Stimulated activated CD8-positive, alpha-beta memory T cell treated with anti-CD3 and anti-CD28 coated beads, Interleukin-7, amount 100 ng/mL, for 48 hours (primary cell): ENCODE results near the gene NPHP1.
"Not testable (repeated sequence)": the region's sequence is repeated elsewhere in the genome, so short reads cannot be mapped to it uniquely, and the experiment has no call there.

Experiments
- DNase-seq, 2 donors: peaks; one replicate each; pipeline ENCODE4 v3.0.0-alpha.2; 2020; ENCODE audit warnings: low read depth in 1 of 2; ENCODE audit errors: extremely low read depth in 1 of 2

Gene NPHP1

GRCh38 chr2:110131166-110131565 lies 73.6 kb downstream of the NPHP1 start:
- DNase-seq: no peak

DNA sequence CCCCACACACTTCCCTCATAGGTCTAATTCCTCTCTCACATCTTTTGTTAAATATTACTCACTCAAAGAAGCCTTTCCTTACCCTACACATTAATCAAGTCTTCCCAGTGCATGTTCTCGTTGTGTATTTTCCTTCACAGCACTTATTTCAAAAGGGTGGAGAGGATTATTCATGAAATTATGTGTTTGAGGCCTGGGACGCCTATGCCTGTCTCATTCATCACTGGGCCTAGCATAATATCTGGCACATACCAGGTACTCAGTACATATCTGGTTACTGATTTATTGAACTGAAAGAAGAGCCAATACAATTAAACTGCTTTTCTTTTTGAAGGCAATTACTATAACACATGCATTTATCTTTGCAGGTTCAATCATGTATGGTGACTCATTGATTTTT lies 74.1 kb downstream of the NPHP1 start:
- no peak for DNase-seq

- no peak for DNase-seq
Measured at GRCh38 chr2:110126906-110127305, 77.9 kb downstream of the NPHP1 start.

GRCh38 chr2:110126086-110126773 lies 78.6 kb downstream of the NPHP1 start:
- DNase-seq: no peak

GRCh38 chr2:110124939-110125691 lies 79.7 kb downstream of the NPHP1 start:
- no peak for DNase-seq

DNA sequence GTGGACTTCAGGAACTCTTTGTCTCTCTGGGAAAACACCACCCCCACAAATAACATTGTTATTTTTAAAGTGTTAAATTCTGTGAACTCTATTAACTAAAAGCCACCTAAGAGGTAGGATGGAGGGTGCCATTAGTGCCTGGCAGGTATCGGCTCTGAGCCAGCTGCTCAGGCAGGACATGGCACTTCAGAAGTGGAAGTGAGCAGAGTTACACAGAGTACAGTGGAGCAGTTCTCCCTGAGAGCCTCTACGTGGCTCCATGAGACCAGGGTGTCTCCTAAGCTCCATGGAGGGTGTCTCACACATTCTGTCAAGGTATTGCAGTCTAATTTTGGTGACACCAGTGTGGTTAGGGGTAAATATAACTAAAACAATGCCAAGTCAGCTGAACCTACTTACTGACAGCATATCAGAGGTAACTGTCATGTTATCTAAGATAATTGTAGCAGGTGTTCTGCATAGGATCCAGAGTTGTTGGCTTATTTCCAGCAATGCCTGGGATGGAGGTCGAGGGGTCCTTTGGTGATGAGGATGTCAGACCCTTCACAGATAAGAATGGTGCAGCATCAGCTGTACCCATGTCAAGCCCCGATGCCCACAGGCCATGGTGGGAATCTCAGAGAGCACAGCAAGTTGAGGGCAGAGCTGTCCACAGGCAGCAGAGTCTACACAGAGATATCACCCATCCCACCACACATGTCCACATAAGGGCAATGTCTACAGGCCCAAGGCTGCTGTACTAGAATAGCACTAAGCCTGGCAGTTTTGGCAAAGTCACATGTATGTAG lies 80.6 kb downstream of the NPHP1 start:
- DNase-seq: no peak

DNA sequence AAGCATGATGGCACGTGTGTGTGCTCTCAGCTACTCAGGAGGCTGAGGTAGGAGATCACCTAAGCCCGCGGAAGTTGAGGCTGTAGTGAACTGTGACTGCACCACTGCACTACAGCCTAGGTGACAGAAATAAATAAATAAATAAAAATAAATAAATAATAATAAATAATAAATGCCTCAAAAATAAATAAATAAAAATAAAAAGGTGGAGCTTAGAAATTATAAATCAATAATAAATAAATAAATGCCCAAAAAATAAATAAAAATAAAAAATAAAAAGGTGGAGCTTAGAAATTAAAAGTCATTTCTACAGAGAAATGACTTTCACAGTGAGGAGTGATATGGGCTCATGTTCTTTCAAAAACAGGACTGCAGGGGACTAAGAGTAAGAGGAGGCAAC lies 83.2 kb downstream of the NPHP1 start:
- DNase-seq: no peak

GRCh38 chr2:110121052-110121334 lies 83.8 kb downstream of the NPHP1 start:
- DNase-seq: no peak

DNA sequence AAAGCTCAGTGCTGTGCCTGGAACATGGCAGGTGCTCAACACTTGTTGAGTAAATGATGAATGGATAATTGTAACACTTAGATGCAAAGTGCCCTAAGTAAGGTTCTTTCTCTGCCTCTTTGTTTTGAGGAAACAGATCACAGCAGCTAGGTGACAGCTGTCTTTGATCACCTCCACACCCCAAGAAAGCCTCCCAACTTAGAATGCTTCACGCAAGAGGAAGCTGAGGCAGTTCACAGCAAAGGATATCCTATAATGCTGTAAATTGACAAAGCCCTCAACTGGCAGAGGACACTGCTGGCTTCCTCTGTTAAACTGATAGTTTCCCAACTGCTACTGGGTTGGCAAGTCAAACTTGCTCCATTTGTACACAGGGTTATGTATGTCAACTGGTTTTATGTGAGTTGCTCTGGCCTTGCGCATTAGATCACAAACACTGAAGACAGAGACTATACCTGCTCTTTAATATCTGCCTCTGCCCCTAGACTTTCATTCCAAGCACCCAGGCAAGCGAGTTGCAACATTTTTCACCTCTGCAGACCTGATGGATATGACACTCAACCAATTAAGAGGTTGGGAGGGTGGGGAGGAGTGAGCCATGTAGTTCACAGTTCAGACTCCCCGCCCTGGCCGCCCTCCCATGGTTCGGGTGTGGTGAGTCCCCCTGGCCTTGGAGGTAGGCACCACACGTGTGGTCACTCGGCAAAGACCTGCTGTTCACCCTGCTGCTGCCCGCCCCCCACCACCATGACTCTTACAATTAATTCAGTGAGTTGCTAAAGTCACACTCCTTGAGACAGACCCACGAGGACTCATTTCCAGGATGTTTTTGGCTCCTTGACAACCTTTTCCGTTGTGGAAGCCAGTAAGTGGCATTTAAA lies 84.4 kb downstream of the NPHP1 start:
- no peak for DNase-seq

GRCh38 chr2:110116033-110116710 lies 88.6 kb downstream of the NPHP1 start:
- no peak for DNase-seq

DNA sequence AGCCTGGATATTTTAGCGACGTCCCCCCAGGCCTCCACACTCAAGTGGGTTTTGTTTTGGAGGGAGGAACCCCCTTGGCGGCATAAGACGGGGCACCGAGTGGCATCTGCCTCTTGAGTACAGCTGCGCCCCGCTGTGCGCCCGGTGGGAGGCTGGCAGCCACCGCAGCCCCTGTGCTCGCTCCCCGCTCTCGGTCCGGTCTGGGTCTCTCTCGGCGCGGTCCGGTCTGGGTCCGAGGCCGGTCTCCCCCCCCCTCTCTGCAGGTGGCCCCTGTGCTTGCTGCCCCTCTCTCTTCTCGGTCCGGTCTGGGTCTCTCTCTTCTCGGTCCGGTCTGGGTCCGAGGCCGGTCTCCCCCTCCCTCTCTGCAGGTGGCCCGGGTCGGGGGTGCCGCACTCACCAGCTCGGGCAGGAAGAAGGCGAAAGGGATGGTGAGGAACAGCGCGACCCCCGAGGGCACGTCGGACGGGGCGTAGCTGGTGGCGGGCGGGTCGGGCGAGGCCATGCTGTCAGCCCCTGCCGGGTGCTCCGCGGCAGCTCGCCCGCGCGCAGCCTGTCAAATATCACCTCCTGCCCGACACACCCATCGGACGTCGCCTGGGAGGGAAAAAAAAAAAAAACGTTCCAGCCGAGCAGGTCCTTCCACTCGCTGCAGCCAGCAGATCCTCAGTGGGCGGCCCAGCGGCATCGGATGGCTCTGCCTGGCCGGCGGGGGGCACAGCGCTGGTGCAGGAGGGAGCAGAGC lies 89.4 kb downstream of the NPHP1 start, which contains the start of gene MALL:
MALL (minus strand) TSS at position 532 of the 742 bp plus-strand sequence; CDS start at position 502, 30 bp downstream.
- DNase-seq: no peak

DNA sequence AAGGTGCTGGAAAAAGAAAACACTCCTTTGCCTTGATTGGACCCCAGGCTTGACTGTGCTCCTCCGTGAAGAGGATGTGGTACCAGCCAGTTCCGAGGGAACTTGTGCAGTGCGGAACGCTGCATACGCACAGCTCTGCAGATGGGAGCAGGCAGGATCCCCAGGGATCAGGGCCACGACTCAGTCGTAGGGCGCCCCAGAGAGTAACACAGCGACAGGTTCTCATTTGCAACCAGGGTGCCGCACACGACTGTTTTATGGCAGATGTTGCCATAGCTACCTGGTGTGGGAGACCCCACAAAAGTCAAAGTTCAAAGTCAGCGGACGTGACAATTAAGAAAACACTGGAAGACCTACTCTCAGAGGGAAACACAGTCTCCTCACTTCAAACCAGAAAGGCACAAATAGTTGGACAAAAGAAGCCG lies 90.0 kb downstream of the NPHP1 start:
- no peak for DNase-seq

DNA sequence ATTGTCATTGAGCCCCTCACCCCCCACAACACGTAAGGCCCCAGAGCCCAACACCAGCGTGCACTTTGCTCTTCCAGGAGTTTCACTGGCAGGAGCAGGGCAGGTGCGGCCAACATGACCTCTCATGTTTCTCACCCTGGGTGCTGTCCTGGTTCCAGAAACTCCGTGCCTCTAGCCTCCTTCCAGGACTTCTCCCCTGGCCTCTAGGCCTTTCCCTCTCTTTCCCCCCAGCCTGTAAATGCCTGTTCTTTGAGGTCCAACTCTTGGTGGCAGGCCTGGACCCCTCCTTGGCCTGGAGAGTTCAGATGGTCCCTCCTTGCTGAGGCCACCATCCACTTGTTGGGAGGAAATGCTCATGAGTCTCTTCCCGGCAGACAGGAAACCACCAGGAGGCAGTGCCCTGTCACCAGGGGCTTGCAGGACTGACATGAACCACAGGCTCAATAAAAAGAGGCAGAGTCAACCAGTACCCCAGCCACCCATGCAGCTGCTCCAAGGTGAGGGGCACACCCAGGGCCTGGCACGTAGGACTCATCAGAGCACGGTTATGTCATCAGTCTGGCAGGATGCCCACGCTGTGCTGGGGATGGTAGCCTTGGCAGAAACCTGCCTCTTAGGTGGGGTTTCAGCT lies 90.7 kb downstream of the NPHP1 start:
- no peak for DNase-seq

DNA sequence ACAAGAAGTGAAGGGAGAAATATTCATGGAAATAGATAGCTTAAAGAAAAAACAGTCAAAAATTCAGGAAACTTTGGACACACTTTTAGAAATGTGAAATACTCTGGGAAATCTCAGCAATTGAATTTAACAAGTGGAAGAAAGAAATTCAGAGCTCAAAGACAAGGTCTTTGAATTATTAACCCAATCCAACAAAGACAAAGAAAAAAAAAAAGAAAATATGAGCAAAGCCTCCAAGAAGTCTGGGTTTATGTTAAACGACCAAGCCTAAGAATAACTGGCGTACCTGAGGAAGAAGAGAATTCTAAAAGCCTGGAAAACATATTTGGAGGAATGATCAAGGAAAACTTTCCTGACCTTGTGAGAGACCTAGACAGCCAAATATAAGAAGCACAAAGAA lies 96.5 kb downstream of the NPHP1 start:
- not testable (repeated sequence) for DNase-seq

GRCh38 chr2:110107092-110108079 lies 97.4 kb downstream of the NPHP1 start:
- DNase-seq: no peak

DNA sequence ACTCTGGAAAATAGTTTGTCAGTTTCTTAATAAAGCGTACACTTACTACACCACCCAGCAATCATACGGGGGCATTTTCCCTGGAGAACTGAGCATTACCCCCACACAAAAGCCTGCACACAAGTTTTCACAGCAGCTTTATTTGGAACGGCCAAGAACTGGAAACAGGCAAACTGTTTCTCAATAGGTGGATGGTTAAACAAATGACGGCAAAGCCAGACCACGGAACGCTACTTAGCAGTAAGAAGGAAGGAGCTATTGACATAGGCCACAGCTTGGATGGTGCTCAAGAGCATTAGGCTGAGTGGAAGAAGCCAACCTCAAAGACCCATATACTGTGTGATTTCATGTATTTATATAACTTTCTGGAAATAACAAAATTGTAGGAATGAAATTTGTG lies 98.2 kb downstream of the NPHP1 start:
- DNase-seq: no peak

GRCh38 chr2:110105608-110106467 lies 99.0 kb downstream of the NPHP1 start:
- no peak for DNase-seq
